Fibroblast of villous mesenchyme (primary cell): ENCODE results near the gene TRIM31. TPM values are rescaled to one million over a fixed set of nuclear protein-coding genes. Genes with fewer than 3 reads are reported as not detected.

ENCODE experiments used
- DNase-seq: peaks from one replicate; pipeline ENCODE4 v3.0.0-alpha.2; 2010; ENCODE audit warnings: low read depth
- H3K4me3 ChIP-seq: 2 replicates; pipeline ENCODE4 v1.5.1; 2011; ENCODE audit warnings: low read depth, mild to moderate bottlenecking, low read length
- CTCF ChIP-seq: IDR thresholded peaks from 2 replicates; pipeline ENCODE4 v1.5.1; 2012; ENCODE audit warnings: low read depth, mild to moderate bottlenecking, low read length; ENCODE audit not compliant: insufficient read depth
- total RNA-seq: library from RNA; depleted of rRNA; stranded (reverse); fragments of >200 nt; gene quantifications from 2 replicates; pipeline ENCODE4 v1.2.3, GENCODE V29; 2012

The TRIM31 gene
- total RNA-seq, 1 donor: not detected

- peak overlapping the region; percentile 88 for H3K4me3 ChIP-seq
- no peak for TF ChIP-seq CTCF
- DNase-seq: no peak
Observed at GRCh38 chr6:30067460-30068139, 45.3 kb downstream of the TRIM31 start.

- DNase-seq: peak; percentile 99
- H3K4me3 ChIP-seq: peak within 1 kb of the TSS; percentile 88
- TF ChIP-seq CTCF: no peak
Observed at GRCh38 chr6:30066577-30067459, 46.1 kb downstream of the TRIM31 start, which contains the start of gene PPP1R11. TSS of gene PPP1R11 (plus strand) at chr6:30067198. CDS start at chr6:30067411, 213 bp downstream.

- DNase-seq: no peak
- no peak for TF ChIP-seq CTCF
- H3K4me3 ChIP-seq: peak overlapping the region; percentile 88
Observed at GRCh38 chr6:30066082-30066481, 46.8 kb downstream of the TRIM31 start.

GRCh38 chr6:30063315-30063714 lies 49.6 kb downstream of the TRIM31 start:
- no peak for TF ChIP-seq CTCF
- no peak overlapping the region for H3K4me3 ChIP-seq
- DNase-seq: no peak

GRCh38 chr6:30062471-30063178 lies 50.3 kb downstream of the TRIM31 start:
- no peak overlapping the region for H3K4me3 ChIP-seq
- no peak for DNase-seq
- no peak for TF ChIP-seq CTCF

- peak overlapping the region; percentile 96 for H3K4me3 ChIP-seq
- no peak for TF ChIP-seq CTCF
- no peak for DNase-seq
Observed at GRCh38 chr6:30061858-30062458, 50.9 kb downstream of the TRIM31 start.
